Cortex of kidney (tissue), 1 donor: ENCODE measurements around the gene ACTC1.

Source experiments
- DNase-seq: peaks from one replicate; lab custom pipeline; 2025; lab: John Stamatoyannopoulos, UW

Gene ACTC1

GRCh38 chr15:34799149-34800101 is 4.1 kb upstream of the ACTC1 start:
- no peak for DNase-seq

GRCh38 chr15:34796847-34797435 is 1.6 kb upstream of the ACTC1 start:
- no peak for DNase-seq

- DNase-seq, result no peak
Measured at GRCh38 chr15:34794590-34795206, 651 bp downstream of the ACTC1 start.

- no peak for DNase-seq
Measured at GRCh38 chr15:34793901-34794300, 1.4 kb downstream of the ACTC1 start.

GRCh38 chr15:34793071-34793470 is 2.3 kb downstream of the ACTC1 start:
- no peak for DNase-seq

- no peak for DNase-seq
Measured at GRCh38 chr15:34791701-34792100, 3.6 kb downstream of the ACTC1 start.

- no peak for DNase-seq
Measured at GRCh38 chr15:34790121-34790520, 5.2 kb downstream of the ACTC1 start.

GRCh38 chr15:34789326-34789725 is 6.0 kb downstream of the ACTC1 start:
- no peak for DNase-seq

- no peak for DNase-seq
Measured at GRCh38 chr15:34786206-34786605, 9.1 kb downstream of the ACTC1 start.

GRCh38 chr15:34783991-34784390 is 11.4 kb downstream of the ACTC1 start:
- no peak for DNase-seq

- DNase-seq, result no peak
Measured at GRCh38 chr15:34783431-34783830, 11.9 kb downstream of the ACTC1 start.

- no peak for DNase-seq
Measured at GRCh38 chr15:34782901-34783300, 12.4 kb downstream of the ACTC1 start.

GRCh38 chr15:34780725-34781124 is 14.6 kb downstream of the ACTC1 start:
- no peak for DNase-seq

GRCh38 chr15:34776606-34777105 is 18.7 kb downstream of the ACTC1 start:
- no peak for DNase-seq

GRCh38 chr15:34773917-34774316 is 21.4 kb downstream of the ACTC1 start:
- no peak for DNase-seq

GRCh38 chr15:34773013-34773412 is 22.3 kb downstream of the ACTC1 start:
- no peak for DNase-seq

- no peak for DNase-seq
Measured at GRCh38 chr15:34772312-34772711, 23.0 kb downstream of the ACTC1 start.

GRCh38 chr15:34769711-34770110 is 25.6 kb downstream of the ACTC1 start:
- DNase-seq, result no peak

GRCh38 chr15:34768530-34768929 is 26.8 kb downstream of the ACTC1 start:
- DNase-seq, result no peak

- no peak for DNase-seq
Measured at GRCh38 chr15:34765741-34766140, 29.6 kb downstream of the ACTC1 start.

GRCh38 chr15:34760909-34761308 is 34.4 kb downstream of the ACTC1 start:
- DNase-seq, result no peak

- no peak for DNase-seq
Measured at GRCh38 chr15:34759992-34760391, 35.4 kb downstream of the ACTC1 start.

- no peak for DNase-seq
Measured at GRCh38 chr15:34759347-34759746, 36.0 kb downstream of the ACTC1 start.
